IPS DF 4.7 (cell line): ENCODE data around the gene IL22RA2.

Experiments
- DNase-seq: peaks from one replicate; pipeline ENCODE4 v3.0.0-alpha.2; 2013; ENCODE audit warnings: low spot score; ENCODE audit errors: extremely low read depth

The IL22RA2 gene

GRCh38 chr6:137167702-137168377 lies 5.6 kb downstream of the IL22RA2 start:
- no peak for DNase-seq

DNA sequence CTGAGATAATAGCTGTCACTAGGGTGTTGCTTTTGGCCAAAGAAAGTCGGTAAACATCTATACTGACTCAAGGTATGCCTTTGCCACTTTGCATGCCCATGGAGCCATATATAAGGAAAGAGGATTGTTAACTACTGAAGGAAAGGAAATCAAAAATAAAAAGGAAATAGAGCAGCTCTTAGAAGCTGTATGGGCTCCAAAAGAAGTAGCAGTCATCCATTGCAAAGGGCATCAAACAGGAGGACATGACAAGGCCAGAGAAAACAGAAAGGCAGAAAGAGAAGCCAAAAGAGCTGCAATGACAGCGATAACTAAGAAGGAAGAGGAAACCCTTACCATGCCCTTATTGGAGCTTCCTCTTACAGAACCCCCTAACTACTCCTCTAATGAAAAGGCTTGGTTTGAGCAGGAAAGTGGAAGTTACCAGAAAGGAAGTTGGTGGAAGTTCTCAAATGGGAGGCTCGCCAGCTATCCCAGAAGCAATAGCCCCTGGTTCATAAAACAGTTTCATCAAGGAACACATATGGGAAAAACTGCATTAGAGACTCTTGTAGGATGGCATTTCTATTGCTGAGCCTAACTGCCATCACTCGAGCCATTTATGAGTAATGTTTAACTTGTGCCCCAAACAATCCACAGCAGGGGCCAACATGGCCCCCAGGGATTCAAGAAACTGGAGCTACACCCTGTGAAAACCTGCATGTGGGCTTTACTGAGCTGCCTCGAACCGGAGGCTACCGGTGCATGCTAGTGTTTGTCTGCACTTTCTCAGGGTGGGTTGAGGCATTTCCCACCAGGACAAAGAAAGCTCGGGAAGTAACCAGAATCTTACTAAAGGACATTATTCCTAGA lies 7.0 kb downstream of the IL22RA2 start:
- DNase-seq: no peak

DNA sequence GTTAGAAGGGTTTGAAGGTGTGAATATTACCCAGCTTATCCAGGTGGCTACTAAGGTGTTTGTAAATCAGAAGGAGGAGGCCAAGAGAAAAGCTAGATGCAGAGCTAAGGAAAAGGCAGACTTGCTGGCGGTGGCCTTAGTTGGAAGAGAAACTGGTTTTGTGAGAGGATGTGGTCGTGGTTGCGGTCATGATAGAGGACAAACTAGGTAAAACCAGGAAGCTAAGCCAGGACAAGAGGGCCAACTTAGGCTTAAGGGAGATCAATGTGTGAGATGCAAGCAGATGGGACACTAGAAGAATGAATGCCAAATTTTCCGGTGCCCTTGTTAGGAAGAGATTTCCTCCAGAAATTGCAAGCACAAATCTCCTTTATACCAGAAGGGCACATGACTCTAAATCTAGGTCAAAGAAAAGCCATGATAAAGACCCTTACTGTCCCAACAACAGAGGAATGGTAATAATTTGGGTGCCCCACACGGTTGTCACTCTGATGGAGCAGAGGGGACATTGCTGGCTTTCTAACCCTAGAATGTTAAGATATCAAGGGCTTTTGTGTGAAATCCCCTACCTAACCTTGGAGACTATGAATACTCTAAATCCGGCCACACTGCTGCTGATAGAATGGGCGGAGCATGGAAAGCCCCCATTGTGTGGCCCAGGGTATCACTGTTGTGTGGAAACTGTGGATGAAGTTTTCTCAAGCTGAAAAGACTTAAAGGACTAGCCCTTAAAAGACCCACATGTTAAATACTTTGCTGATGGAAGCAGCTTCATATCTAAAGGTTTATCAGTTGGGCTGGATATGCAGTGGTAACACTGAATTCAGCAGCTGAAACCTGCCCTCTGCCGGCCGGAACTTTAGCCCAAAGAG lies 7.8 kb downstream of the IL22RA2 start:
- DNase-seq: no peak

- no peak for DNase-seq
Measured at GRCh38 chr6:137163732-137164318, 9.6 kb downstream of the IL22RA2 start.

- no peak for DNase-seq
Measured at GRCh38 chr6:137162692-137163306, 10.6 kb downstream of the IL22RA2 start.

DNA sequence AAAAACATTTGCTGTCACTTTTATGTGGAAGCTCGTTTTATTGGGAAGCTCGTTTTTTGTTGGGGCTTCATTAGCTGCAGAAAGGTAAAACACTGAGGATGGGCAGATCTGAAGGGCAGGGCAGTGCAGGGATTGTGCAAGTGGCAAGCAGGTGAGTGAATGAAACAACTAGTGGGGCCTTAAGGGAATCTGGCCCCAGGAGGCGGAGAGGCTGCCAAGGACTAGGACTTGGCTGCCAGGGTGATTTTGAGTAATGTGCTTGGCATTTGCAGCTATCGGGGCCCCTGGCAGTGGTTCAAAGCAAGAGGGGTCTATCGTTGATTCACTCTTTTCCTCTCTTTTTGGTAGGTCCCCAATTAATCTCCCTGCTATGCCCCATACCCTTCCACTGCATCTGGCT lies 11.5 kb downstream of the IL22RA2 start:
- DNase-seq: no peak

- no peak for DNase-seq
Measured at GRCh38 chr6:137160763-137161162, 12.7 kb downstream of the IL22RA2 start.

GRCh38 chr6:137159912-137160311 lies 13.5 kb downstream of the IL22RA2 start:
- DNase-seq: no peak

DNA sequence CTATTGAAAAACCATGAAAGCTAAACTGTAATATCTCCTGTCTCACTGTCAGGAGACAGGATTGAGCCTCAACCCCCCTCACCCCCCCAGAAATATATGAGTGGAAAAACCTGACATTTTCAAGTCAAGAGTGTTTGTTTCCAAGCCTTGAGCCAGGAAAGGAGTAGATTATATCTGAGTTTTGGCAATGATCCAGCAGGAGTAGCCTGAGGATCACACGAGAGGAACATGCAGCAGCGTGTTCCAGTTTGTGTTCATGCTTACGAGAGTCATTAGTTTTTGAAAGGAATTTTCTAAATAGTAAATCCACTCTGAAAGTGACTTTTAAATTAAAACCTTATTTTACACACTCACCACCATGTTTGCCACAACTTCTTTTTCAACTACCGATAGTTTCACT lies 15.8 kb downstream of the IL22RA2 start:
- DNase-seq: no peak

DNA sequence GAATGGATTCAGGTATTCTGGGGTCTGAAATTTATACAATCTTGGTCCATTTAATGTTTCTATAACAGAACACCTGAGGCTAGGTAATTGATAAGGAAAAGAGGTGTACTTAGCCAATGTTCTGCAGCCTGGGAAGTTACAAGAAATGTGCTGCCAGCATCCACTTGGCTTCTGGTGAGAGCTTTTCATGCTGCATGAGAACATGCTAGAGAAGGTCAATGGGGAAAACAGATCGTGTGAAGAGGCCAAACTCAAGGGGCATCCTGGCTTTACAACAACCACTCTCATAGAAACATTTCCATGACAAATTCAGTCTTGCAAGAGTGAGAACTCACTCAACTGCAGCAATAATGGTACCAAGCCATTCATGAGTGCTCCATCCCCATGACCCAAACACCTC lies 16.8 kb downstream of the IL22RA2 start:
- DNase-seq: no peak

DNA sequence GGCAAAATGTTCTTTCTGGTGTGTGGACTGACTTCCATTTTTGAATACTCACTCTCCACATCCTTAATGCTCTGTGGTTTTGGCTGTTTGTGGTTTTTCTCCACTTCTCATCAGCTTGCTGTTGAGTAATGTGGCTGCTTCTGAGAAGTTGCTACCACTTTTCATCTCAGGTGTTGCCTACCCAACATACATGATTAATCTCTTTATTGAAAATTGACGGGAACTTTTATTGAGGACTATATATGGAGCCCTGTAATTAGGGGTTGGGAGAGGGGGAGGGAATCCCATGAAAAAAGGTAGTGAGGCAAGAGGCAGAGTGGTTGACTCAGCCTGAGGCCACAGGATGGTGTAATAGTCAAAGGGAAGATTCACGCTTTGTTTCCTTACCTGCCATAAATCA lies 17.6 kb downstream of the IL22RA2 start:
- DNase-seq: no peak

DNA sequence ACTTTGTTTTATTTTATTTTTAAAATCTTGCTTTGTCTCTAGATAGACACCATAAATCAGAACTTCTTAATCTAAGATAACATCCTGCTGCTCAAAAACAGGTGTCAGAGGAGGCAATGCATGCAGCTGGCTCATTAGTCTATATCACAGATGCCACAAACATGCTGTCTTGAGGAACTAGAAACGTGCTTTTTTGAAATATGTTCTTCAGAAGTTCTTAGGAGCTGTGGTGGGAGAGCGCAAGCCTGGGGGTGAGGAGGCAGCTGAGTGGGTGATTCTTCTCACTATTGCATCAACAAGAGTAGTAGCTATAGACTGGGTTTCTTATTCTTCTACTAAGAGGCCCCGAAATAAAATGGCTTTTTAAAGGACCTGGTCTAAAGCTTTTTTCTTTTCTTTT lies 23.4 kb downstream of the IL22RA2 start:
- no peak for DNase-seq

DNA sequence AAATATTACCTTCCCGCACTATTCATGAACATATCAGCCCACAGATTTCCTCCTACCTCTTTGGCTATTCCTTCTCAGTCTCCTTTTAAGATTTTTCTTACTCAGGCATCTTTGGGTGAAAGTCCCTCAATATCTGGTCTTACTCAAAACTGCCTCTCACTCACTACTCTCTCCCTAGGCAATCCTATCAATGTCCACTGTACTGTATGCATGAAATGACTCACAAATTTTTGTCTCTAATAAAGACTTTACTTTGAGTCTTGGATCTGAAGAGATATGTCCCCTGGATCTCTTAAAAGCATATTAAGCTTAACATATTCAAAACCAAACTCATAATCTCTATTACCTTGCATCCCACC lies 24.4 kb downstream of the IL22RA2 start:
- no peak for DNase-seq

- no peak for DNase-seq
Measured at GRCh38 chr6:137148306-137149034, 25.0 kb downstream of the IL22RA2 start.

DNA sequence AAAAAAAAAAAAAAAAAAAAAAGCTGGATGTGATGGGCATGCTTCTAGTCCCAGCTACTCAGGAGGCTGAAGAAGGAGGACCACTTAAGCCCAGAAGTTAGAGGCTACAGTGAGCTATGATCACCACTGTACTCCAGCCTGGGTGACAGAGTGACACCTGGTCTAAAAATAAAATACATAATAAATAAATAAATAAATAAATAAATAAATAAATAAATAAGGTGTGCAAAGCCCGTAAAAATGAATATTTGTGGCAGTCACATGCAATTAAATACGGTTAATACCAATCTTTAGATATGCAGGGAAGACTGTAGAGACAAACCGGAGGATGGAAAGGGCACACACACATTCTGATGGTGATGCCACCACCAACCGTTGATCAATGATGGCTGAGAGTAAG lies 26.2 kb downstream of the IL22RA2 start:
- DNase-seq: no peak

DNA sequence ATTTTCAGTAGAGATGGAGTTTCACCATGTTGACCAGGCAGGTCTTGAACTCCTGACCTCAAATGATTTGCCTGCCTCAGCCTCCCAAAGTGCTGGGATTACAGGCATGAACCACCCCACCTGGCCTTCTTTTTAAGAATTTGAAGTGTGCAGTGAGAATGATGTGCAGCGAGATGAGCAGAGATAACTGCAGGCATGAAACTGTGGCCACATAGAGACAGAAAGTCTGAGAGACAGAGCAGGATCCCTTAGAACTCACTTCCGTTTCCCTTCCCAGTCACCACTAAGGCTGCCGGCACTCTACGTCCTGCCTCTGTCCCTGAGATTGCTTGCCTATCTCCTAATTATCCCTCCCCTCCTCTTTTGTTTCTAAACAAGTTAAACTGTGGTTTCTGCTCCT lies 27.2 kb downstream of the IL22RA2 start:
- DNase-seq: no peak

DNA sequence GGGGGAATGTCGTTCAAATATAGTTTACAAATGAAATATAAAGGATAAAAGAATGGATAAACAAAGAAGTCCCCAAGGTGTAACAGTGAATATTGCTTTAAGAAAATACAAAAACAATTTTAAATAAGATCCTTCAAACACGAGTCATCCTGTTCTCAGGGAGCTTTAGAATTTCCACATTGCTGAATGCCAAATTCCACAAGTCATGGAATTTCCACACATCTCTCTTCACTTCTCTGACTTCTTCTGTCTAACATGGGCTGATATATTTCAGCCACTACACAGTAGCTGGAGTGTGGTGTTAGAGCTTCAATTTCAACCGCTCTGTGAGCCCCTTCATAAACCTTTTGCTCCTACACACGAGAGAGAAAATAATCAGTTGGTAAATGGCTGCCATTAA lies 28.0 kb downstream of the IL22RA2 start:
- no peak for DNase-seq

DNA sequence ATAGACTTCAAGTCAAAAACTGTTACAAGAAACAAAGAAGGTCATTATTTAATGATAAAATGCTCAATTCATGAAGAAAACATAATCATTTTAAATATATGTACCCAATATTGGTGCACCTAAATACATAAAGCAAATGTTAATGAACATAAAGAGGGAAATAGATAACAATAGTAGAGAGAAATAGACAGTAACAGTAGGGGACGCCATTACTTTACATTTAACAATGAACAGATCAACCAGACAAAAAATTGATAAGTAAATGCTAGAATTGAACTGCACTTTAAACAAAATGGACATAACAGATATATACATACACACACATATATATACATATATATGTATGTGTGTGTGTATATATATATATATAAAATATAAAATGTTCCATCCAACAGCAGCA lies 37.4 kb downstream of the IL22RA2 start:
- DNase-seq: no peak

- no peak for DNase-seq
Measured at GRCh38 chr6:137134483-137134882, 39.0 kb downstream of the IL22RA2 start.

DNA sequence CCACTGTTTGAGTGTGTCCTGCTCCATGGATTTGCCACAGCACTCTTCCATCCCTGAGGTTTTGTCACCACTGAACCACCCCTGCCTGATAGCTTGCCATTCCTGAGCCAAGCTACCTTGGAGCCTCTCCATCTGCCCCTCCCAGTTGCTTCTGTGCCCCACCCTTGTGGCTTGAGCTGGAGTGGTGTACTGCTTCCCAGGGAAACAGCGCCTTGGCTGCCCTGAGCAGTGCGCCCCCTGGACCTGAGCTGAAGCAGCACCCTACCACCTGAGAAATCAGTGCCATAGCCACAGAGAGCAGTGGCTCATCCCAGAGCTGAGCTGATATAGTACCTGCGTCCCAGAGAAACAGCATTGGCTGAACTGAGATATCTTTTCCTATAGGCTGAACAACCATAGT lies 40.3 kb downstream of the IL22RA2 start:
- no peak for DNase-seq
